ENCODE results near the gene C10orf120.

- TF ChIP-seq CTCF (IDR thresholded peaks at IDR 0.05; ENCODE audit: extremely low read depth in 1 of 2, insufficient read depth in 1 of 2, low read depth in 1 of 2, low read length in 2 of 2) (no peak), POLR2AphosphoS5 (IDR thresholded peaks at IDR 0.05; ENCODE audit: insufficient read depth, low read depth, low read length) (no peak), POLR2A (IDR thresholded peaks at IDR 0.05; ENCODE audit: low read depth, low read length) (no peak), EZH2 (IDR thresholded peaks at IDR 0.05; ENCODE audit: borderline replicate concordance, low read depth, low read length, severe bottlenecking) (no peak), MAX (IDR thresholded peaks at IDR 0.05; ENCODE audit: insufficient read depth, insufficient read length) (no peak), JUN (IDR thresholded peaks at IDR 0.05; ENCODE audit: borderline replicate concordance, insufficient read depth, insufficient read length, low read depth) (no peak)
These were observed 42.4 kb downstream of the C10orf120 start for GRCh38 chr10:122657255-122657654.
